ENCODE data around the gene NSL1.

NSL1 gene

DNA sequence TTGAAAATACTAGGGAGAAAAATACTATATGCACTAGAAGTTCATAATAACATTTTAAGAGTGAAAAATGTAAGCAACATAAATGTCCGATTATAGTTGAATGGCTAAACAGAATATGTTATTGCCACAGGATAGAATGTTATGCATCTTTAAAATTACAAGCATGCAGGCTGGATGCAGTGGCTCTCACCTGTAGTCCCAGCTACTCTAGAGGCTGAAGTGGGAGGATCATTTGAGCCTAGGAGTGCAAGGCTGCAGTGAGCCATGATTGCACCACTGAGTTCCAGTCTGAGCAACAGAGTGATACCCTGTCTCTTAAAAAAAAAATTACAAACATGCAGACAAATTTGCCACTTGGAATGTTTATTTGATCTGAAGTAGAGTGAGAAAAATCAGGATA lies 88.9 kb downstream of the NSL1 start:
- no peak overlapping the region for H3K9ac ChIP-seq (ENCODE audit: low read depth, low read length)
- no peaks in the 10 kb centered on the region for H3K36me3 ChIP-seq (ENCODE audit: control insufficient read depth, insufficient read depth, low read length)
- H3K4me1 ChIP-seq (ENCODE audit: control insufficient read depth, insufficient read depth, low read length) = peaks cover 10% of the 10 kb centered on the region
- H3K9me3 ChIP-seq (ENCODE audit: control insufficient read depth, insufficient read depth, low read length) = no peaks in the 10 kb centered on the region
- no peak overlapping the region for H3K4me3 ChIP-seq (ENCODE audit: low read depth, low read length)
- peaks cover 66% of the 10 kb centered on the region for H3K27me3 ChIP-seq (ENCODE audit: control insufficient read depth, insufficient read depth, low read length)
- no peak overlapping the region for H3K27ac ChIP-seq (ENCODE audit: low read depth, low read length)

DNA sequence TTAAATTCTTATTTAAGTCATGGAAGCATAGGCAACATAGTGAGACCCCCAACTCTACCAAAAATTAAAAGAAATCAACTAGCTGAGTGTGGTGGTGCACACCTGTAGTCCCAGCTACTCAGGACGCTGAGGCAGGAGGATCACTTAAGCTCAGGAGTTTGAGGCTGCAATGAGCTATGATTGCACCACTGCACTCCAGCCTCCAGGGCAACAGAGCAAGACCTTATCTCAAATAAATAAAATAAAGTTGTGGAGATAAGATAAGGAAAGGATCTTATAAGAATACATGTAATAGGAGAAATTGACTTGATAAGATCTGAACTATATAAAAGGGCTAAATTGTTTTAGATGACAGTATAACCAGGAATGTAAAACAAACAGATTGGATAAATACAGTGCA lies 89.7 kb downstream of the NSL1 start:
- no peak overlapping the region for H3K27ac ChIP-seq (ENCODE audit: low read depth, low read length)
- H3K9ac ChIP-seq (ENCODE audit: low read depth, low read length) = no peak overlapping the region
- H3K4me3 ChIP-seq (ENCODE audit: low read depth, low read length) = no peak overlapping the region
- H3K4me1 ChIP-seq (ENCODE audit: control insufficient read depth, insufficient read depth, low read length) = peaks cover 10% of the 10 kb centered on the region
- peaks cover 73% of the 10 kb centered on the region for H3K27me3 ChIP-seq (ENCODE audit: control insufficient read depth, insufficient read depth, low read length)
- H3K9me3 ChIP-seq (ENCODE audit: control insufficient read depth, insufficient read depth, low read length) = no peaks in the 10 kb centered on the region
- H3K36me3 ChIP-seq (ENCODE audit: control insufficient read depth, insufficient read depth, low read length) = no peaks in the 10 kb centered on the region

DNA sequence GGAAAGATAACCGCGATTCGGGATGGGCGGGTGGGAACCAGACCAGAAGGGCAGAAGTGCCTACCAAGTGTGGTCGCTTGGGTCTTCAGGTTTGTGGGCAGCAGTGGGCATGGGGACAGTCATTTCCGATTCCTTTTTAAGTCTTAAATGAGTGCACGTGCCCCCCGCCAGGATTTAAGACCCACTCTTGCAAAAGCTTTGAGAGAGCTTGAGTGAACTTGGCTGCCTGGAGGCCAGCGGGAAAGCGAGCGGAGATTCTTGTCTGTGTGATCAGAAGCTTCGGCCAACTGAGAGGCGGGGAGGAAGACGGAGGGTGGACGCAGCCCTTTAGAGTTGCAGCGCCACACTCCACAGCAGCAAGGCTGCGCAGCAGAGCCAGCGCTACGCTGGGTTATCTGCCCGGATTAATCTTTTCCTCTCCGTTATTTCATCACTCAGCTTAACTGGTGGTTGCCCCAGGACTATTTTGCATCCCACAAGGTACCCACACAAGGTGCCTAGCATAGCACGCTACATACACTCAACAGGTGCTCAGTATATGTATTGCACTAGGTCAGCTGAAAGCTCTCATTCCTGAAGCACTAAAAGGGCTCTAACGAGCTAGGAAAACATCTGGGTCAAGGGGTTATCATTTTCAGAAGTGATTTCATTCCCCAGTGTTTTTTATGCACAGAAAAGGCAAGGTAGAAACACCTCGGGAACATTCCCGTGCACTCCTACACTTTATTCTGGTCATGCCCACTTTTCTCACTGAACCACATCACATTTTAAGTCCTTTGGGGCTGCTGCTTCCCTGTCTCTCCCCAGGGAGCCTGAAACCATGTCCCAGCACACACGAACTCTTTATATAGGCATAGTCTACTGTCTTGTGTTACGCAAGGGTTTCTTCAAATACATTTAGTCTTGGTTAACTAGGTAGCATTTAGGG lies 90.4 kb downstream of the NSL1 start:
- Histone ChIP-seq H3K4me1 (ENCODE audit: control insufficient read depth, insufficient read depth, low read length) (peaks cover 10% of the 10 kb centered on the region), H3K9me3 (ENCODE audit: control insufficient read depth, insufficient read depth, low read length) (no peaks in the 10 kb centered on the region), H3K27ac (ENCODE audit: low read depth, low read length) (no peak overlapping the region), H3K36me3 (ENCODE audit: control insufficient read depth, insufficient read depth, low read length) (no peaks in the 10 kb centered on the region), H3K9ac (ENCODE audit: low read depth, low read length) (no peak overlapping the region), H3K27me3 (ENCODE audit: control insufficient read depth, insufficient read depth, low read length) (peaks cover 77% of the 10 kb centered on the region), H3K4me3 (ENCODE audit: low read depth, low read length) (peak overlapping the region; percentile 59)

DNA sequence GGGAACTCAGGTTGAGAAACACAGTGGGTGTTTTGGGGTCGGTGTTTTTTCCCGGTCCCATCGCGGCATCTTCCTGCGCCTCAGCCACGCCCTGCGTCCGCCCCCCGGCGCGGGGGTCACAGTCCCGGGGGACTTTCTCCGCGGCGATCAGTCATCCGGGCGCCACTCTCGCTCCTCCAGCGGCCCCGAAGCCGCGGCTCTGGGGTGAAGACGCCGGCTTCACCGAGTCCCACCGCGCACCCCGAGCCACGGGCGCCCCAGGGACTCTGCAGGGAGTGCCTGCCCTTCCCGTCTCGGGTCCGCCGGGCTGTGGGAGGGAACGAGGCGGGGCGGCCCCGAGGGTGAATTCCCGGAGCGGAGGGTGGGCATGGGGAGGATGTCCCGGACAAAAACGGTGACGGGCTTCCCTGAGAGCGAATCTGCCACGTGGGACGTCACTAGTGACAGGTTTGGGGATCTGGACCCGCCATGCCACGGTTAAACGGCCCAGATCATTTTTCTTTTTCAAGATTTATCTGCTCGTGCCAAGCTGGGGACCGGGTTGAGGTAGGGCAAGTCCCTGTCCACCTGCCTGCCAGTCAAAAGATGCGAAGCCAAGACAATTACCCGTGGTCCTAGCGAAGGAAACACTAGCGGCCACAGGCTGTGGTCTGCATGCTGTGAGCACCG lies 91.2 kb downstream of the NSL1 start:
- H3K9ac ChIP-seq (ENCODE audit: low read depth, low read length) = no peak overlapping the region
- H3K9me3 ChIP-seq (ENCODE audit: control insufficient read depth, insufficient read depth, low read length) = no peaks in the 10 kb centered on the region
- H3K27me3 ChIP-seq (ENCODE audit: control insufficient read depth, insufficient read depth, low read length) = peaks cover 77% of the 10 kb centered on the region
- peaks cover 10% of the 10 kb centered on the region for H3K4me1 ChIP-seq (ENCODE audit: control insufficient read depth, insufficient read depth, low read length)
- H3K27ac ChIP-seq (ENCODE audit: low read depth, low read length) = no peak overlapping the region
- H3K4me3 ChIP-seq (ENCODE audit: low read depth, low read length) = peak overlapping the region; percentile 59
- no peaks in the 10 kb centered on the region for H3K36me3 ChIP-seq (ENCODE audit: control insufficient read depth, insufficient read depth, low read length)

DNA sequence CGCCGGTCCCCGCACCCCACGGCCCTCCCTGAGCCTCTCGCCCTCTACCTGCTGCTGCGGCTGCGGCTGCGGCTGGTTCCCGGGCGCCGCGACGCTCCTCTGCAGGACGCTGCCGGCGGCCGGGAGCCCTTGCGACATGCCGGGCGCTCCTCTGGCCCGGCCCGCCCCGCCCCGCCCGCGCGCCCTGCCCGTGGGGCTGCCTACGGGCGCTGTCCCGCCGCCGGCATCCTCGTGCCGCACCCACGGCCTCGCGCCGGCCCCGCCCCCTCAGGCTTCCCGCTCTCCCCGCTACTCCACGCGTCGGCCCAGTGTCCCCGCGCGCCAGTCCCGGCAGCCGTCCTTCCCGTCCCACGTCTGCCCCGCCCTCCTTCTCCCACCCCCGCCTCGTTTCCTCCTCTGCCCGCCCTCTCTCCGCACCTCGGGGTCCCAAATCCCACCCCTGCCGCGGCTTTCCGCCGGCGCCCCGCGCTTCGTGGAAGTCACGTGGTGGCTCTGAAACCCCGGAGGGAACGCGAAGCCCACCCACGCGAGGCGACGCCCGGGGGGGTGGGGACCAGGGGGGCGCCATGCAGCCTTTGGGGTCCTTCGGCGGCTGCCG lies 91.9 kb downstream of the NSL1 start, which contains the start of gene BATF3:
BATF3 (minus strand) TSS at position 216 of the 598 bp plus-strand sequence; CDS start at position 138, 78 bp downstream.
- Histone ChIP-seq H3K36me3 (ENCODE audit: control insufficient read depth, insufficient read depth, low read length) (no peaks in the 10 kb centered on the region), H3K27ac (ENCODE audit: low read depth, low read length) (no peak within 1 kb of the TSS), H3K27me3 (ENCODE audit: control insufficient read depth, insufficient read depth, low read length) (peaks cover 77% of the 10 kb centered on the region), H3K4me1 (ENCODE audit: control insufficient read depth, insufficient read depth, low read length) (peaks cover 10% of the 10 kb centered on the region), H3K9me3 (ENCODE audit: control insufficient read depth, insufficient read depth, low read length) (no peaks in the 10 kb centered on the region), H3K4me3 (ENCODE audit: low read depth, low read length) (peak within 1 kb of the TSS; percentile 59), H3K9ac (ENCODE audit: low read depth, low read length) (no peak within 1 kb of the TSS)

DNA sequence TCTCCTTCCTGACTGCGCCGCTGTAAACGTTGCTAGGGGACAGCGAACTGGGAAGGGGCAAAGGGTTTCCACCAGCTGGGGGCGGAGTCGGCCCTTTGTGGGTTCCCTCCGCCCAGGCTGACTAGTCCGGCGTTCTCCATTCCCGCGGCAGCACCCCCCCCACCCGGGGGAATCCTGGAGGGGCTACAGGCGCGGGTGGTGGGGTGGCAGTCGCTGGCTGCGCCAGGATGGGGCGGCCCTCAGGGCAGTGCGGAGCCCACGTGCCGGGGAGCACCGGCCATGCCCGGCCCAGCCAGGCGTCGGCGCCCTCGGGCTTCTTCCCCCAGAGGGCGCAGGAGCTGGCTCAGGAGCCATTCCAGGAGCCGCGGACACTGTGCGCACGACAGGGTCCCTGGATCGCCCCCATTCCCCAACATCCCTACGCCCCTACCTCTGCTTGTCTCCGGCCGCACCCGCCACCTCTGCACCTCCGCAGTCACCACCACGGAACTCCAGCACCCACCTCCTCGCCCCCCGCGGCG lies 92.4 kb downstream of the NSL1 start:
- no peak overlapping the region for H3K27ac ChIP-seq (ENCODE audit: low read depth, low read length)
- H3K9ac ChIP-seq (ENCODE audit: low read depth, low read length) = no peak overlapping the region
- H3K27me3 ChIP-seq (ENCODE audit: control insufficient read depth, insufficient read depth, low read length) = peaks cover 75% of the 10 kb centered on the region
- H3K9me3 ChIP-seq (ENCODE audit: control insufficient read depth, insufficient read depth, low read length) = no peaks in the 10 kb centered on the region
- peak overlapping the region; percentile 59 for H3K4me3 ChIP-seq (ENCODE audit: low read depth, low read length)
- no peaks in the 10 kb centered on the region for H3K36me3 ChIP-seq (ENCODE audit: control insufficient read depth, insufficient read depth, low read length)
- peaks cover 10% of the 10 kb centered on the region for H3K4me1 ChIP-seq (ENCODE audit: control insufficient read depth, insufficient read depth, low read length)

DNA sequence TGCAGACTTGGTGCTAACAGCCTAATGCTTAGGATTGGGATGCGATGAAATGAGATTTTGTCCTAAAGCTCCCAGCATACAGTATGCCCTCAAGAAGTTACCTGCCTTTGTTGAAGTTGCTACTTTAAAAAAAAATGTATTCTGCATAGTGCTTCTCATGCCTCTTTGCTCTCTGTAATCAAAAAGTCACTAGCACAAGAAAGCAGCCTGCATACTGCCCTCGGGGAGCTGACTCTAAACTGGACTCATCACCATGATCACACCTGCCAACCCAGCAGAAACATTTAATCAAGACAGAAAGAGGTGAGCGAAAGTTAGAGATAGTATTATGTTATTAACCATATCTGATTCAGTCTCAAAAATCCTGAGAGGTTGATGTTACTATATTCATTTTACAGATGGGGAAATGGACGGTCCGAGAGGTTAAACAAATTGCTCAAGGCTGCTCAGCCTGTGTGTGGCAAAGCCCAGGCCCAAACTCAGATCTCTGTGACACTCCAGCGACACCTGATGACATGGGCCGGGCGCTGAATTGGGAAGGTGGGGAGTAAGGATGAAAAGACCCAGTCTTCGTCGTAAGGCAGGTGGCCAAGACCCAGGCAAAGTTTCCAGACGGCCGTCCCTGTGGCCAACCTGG lies 93.0 kb downstream of the NSL1 start:
- H3K27ac ChIP-seq (ENCODE audit: low read depth, low read length) = no peak overlapping the region
- peaks cover 69% of the 10 kb centered on the region for H3K27me3 ChIP-seq (ENCODE audit: control insufficient read depth, insufficient read depth, low read length)
- no peaks in the 10 kb centered on the region for H3K36me3 ChIP-seq (ENCODE audit: control insufficient read depth, insufficient read depth, low read length)
- no peaks in the 10 kb centered on the region for H3K9me3 ChIP-seq (ENCODE audit: control insufficient read depth, insufficient read depth, low read length)
- H3K9ac ChIP-seq (ENCODE audit: low read depth, low read length) = no peak overlapping the region
- peak overlapping the region; percentile 59 for H3K4me3 ChIP-seq (ENCODE audit: low read depth, low read length)
- peaks cover 10% of the 10 kb centered on the region for H3K4me1 ChIP-seq (ENCODE audit: control insufficient read depth, insufficient read depth, low read length)

DNA sequence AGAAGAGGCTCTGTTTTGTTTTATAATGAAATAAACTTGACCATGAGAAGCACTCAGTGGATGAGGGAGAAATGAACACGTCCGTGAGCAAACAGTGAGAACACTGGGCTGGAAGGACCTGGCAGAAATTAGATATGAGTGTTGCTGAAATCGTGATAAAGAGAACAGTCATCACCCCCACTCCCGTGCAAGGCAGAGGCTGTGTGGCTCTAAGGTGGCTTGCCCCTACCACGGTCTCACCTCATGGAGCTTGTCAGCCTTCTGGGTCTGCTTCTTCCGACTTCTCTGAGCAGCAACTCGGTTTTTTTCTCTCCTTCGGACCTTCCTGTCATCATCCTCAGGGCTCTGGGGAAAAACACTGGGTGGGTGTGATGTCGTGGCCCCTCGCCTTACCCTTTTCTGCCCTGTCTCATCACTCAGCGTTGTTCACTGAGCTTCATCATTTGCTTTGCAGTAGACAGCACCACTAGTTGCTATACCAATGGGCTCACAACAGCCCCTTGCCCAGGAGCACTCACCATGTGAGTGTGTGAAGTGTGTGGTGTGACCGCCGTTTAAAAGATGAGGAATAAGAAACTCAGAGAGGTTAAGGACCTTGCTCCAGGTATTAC lies 94.8 kb downstream of the NSL1 start:
- H3K4me3 ChIP-seq (ENCODE audit: low read depth, low read length) = no peak overlapping the region
- H3K4me1 ChIP-seq (ENCODE audit: control insufficient read depth, insufficient read depth, low read length) = peaks cover 10% of the 10 kb centered on the region
- peaks cover 52% of the 10 kb centered on the region for H3K27me3 ChIP-seq (ENCODE audit: control insufficient read depth, insufficient read depth, low read length)
- no peaks in the 10 kb centered on the region for H3K36me3 ChIP-seq (ENCODE audit: control insufficient read depth, insufficient read depth, low read length)
- no peak overlapping the region for H3K9ac ChIP-seq (ENCODE audit: low read depth, low read length)
- no peak overlapping the region for H3K27ac ChIP-seq (ENCODE audit: low read depth, low read length)
- no peaks in the 10 kb centered on the region for H3K9me3 ChIP-seq (ENCODE audit: control insufficient read depth, insufficient read depth, low read length)

DNA sequence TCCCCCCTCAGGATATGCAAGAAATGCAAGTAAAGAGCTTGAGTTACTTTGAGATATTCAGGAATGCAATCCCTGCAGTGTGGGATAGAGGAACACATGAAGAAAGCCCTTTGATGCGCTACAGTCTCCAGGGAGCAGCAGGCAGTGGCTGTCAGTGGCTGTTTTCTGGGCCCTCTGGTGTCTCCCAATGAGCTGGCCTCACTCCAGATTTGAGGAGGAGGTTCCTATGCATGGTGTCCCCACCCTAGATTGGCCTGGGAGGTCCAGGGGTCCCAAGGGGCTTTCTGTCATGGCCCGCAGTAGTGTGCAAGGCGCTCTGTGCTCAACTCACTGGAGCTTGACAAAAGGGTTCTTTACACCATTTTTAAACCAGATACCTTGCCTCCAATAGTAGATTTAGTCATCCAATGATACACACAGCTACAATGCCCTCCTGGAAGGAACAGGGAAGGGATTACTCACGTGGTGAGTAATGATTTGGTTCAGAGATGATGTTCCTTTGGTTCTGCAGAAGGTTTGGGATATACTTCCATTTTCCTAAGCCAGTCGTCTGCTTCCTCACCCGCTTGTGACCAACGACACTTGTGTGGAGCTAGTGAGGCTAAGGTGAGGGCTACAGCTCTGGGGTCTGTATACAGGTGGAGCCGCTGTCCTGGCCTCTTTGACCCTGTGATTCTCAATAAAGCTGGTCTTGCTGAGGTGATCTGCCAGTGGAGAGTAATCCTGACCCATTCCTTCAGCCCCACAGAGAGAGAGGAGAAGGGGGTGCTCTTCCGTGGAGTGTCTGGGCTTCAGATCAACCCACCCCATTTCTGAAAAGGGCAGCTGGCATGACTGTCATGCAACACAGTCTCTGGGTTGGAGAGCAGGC lies 98.6 kb downstream of the NSL1 start:
- H3K27ac ChIP-seq (ENCODE audit: low read depth, low read length) = no peak overlapping the region
- H3K9me3 ChIP-seq (ENCODE audit: control insufficient read depth, insufficient read depth, low read length) = no peaks in the 10 kb centered on the region
- peaks cover 15% of the 10 kb centered on the region for H3K27me3 ChIP-seq (ENCODE audit: control insufficient read depth, insufficient read depth, low read length)
- H3K4me1 ChIP-seq (ENCODE audit: control insufficient read depth, insufficient read depth, low read length) = peaks cover 10% of the 10 kb centered on the region
- H3K9ac ChIP-seq (ENCODE audit: low read depth, low read length) = no peak overlapping the region
- no peaks in the 10 kb centered on the region for H3K36me3 ChIP-seq (ENCODE audit: control insufficient read depth, insufficient read depth, low read length)
- no peak overlapping the region for H3K4me3 ChIP-seq (ENCODE audit: low read depth, low read length)

Measured in HUES48 (cell line).